ENCODE data around the gene MAN1A1.

Gene MAN1A1

GRCh38 chr6:119345114-119345513, 4.4 kb downstream of the MAN1A1 start:
- no peak for DNase-seq

- DNase-seq, result no peak
These were observed 5.3 kb downstream of the MAN1A1 start for GRCh38 chr6:119344306-119344705.

- DNase-seq, result no peak
These were observed 5.9 kb downstream of the MAN1A1 start for GRCh38 chr6:119343573-119344146.

GRCh38 chr6:119343167-119343566, 6.4 kb downstream of the MAN1A1 start:
- DNase-seq, result no peak

GRCh38 chr6:119342430-119342829, 7.1 kb downstream of the MAN1A1 start:
- no peak for DNase-seq

- DNase-seq, result no peak
These were observed 8.6 kb downstream of the MAN1A1 start for GRCh38 chr6:119340796-119341487.

- DNase-seq, result no peak
These were observed 9.6 kb downstream of the MAN1A1 start for GRCh38 chr6:119339941-119340456.

GRCh38 chr6:119337762-119338161, 11.8 kb downstream of the MAN1A1 start:
- no peak for DNase-seq

- no peak for DNase-seq
These were observed 12.3 kb downstream of the MAN1A1 start for GRCh38 chr6:119337252-119337651.

- DNase-seq, result no peak
These were observed 14.9 kb downstream of the MAN1A1 start for GRCh38 chr6:119334535-119335264.

- no peak for DNase-seq
These were observed 15.8 kb downstream of the MAN1A1 start for GRCh38 chr6:119333707-119334295.

- DNase-seq, result no peak
These were observed 16.4 kb downstream of the MAN1A1 start for GRCh38 chr6:119333063-119333609.

GRCh38 chr6:119331663-119332286, 17.8 kb downstream of the MAN1A1 start:
- DNase-seq, result no peak

- DNase-seq, result no peak
These were observed 18.9 kb downstream of the MAN1A1 start for GRCh38 chr6:119330520-119331113.

- DNase-seq, result no peak
These were observed 19.8 kb downstream of the MAN1A1 start for GRCh38 chr6:119329794-119330180.

- no peak for DNase-seq
These were observed 20.4 kb downstream of the MAN1A1 start for GRCh38 chr6:119328892-119329793.

GRCh38 chr6:119328254-119328653, 21.3 kb downstream of the MAN1A1 start:
- DNase-seq, result no peak

- DNase-seq, result no peak
These were observed 21.8 kb downstream of the MAN1A1 start for GRCh38 chr6:119327810-119328209.

GRCh38 chr6:119326291-119327005, 23.1 kb downstream of the MAN1A1 start:
- DNase-seq, result no peak

- no peak for DNase-seq
These were observed 23.8 kb downstream of the MAN1A1 start for GRCh38 chr6:119325559-119326265.
